GM21526 (cell line): ENCODE results near the gene SAMD11.

ENCODE experiments used
- ATAC-seq: cut with Tn5 transposase; IDR thresholded peaks from one replicate; pipeline ENCODE4 v1.9.1; 2021; ENCODE audit warnings: moderate library complexity; ENCODE audit not compliant: unreplicated experiment, low FRiP score

SAMD11 gene

GRCh38 chr1:930633-931138, 7.0 kb downstream of the SAMD11 start:
- no peak for ATAC-seq

GRCh38 chr1:931380-932172, 7.9 kb downstream of the SAMD11 start:
- ATAC-seq = no peak

- ATAC-seq = no peak
These were observed 8.4 kb downstream of the SAMD11 start for GRCh38 chr1:932173-932510.

GRCh38 chr1:932776-933602, 9.3 kb downstream of the SAMD11 start:
- no peak for ATAC-seq

- ATAC-seq = no peak
These were observed 9.8 kb downstream of the SAMD11 start for GRCh38 chr1:933603-933940.

- no peak for ATAC-seq
These were observed 11.4 kb downstream of the SAMD11 start for GRCh38 chr1:934991-935750.

GRCh38 chr1:935751-936231, 12.1 kb downstream of the SAMD11 start:
- ATAC-seq = no peak

GRCh38 chr1:936348-937264, 12.9 kb downstream of the SAMD11 start:
- ATAC-seq = no peak

- ATAC-seq = no peak
These were observed 13.8 kb downstream of the SAMD11 start for GRCh38 chr1:937521-937920.

GRCh38 chr1:938088-938683, 14.5 kb downstream of the SAMD11 start:
- ATAC-seq = no peak

GRCh38 chr1:938711-939489, 15.2 kb downstream of the SAMD11 start:
- ATAC-seq = no peak

GRCh38 chr1:939511-940106, 15.9 kb downstream of the SAMD11 start:
- ATAC-seq = no peak

- ATAC-seq = no peak
These were observed 16.6 kb downstream of the SAMD11 start for GRCh38 chr1:940107-941014.

- ATAC-seq = no peak
These were observed 17.4 kb downstream of the SAMD11 start for GRCh38 chr1:941015-941587.

- no peak for ATAC-seq
These were observed 18.1 kb downstream of the SAMD11 start for GRCh38 chr1:941588-942383.

GRCh38 chr1:942411-942821, 18.7 kb downstream of the SAMD11 start:
- no peak for ATAC-seq
